ACHN (cell line): Measurements from ENCODE around the gene LSM14B.
"Not testable (repeated sequence)": the region's sequence is repeated elsewhere in the genome, so short reads cannot be mapped to it uniquely, and the experiment has no call there.

Experiments used
- DNase-seq: peaks from one replicate; pipeline ENCODE4 v3.0.0-alpha.2; 2015
- in situ Hi-C: cut with HindIII; loops from 2 replicates; pipeline ENCODE4 v1.10.0; 2017; ENCODE audit warnings: low sequenced_read_pairs, low pct_ligation_motif_present, low pct_unique_long_range_greater_than_20kb

LSM14B gene

GRCh38 chr20:62104791-62105345 is 17.4 kb upstream of the LSM14B start:
- no peak for DNase-seq
- in situ Hi-C loops: no loop called here

GRCh38 chr20:62105592-62105991 is 16.7 kb upstream of the LSM14B start:
- no peak for DNase-seq
- in situ Hi-C loops: no loop called here

- no peak for DNase-seq
- in situ Hi-C loops: no loop called here
Observed at GRCh38 chr20:62111148-62111547, 11.1 kb upstream of the LSM14B start.

GRCh38 chr20:62112368-62112767 is 9.9 kb upstream of the LSM14B start:
- in situ Hi-C loops: no loop called here
- DNase-seq: no peak

- in situ Hi-C loops: no loop called here
- DNase-seq: no peak
Observed at GRCh38 chr20:62114894-62115293, 7.4 kb upstream of the LSM14B start.

GRCh38 chr20:62115800-62116407 is 6.4 kb upstream of the LSM14B start:
- in situ Hi-C loops, DNase-seq: not testable (repeated sequence)

- no peak for DNase-seq
- in situ Hi-C loops: no loop called here
Observed at GRCh38 chr20:62116558-62117361, 5.5 kb upstream of the LSM14B start.

- DNase-seq: no peak
- in situ Hi-C loops: no loop called here
Observed at GRCh38 chr20:62117362-62117646, 5.0 kb upstream of the LSM14B start.

- in situ Hi-C loops: no loop called here
- DNase-seq: no peak
Observed at GRCh38 chr20:62117658-62118057, 4.6 kb upstream of the LSM14B start.

GRCh38 chr20:62118113-62119043 is 3.9 kb upstream of the LSM14B start:
- in situ Hi-C loops: no loop called here
- no peak for DNase-seq

GRCh38 chr20:62119115-62119514 is 3.2 kb upstream of the LSM14B start:
- in situ Hi-C loops: no loop called here

GRCh38 chr20:62119591-62120364 is 2.5 kb upstream of the LSM14B start:
- no peak for DNase-seq
- in situ Hi-C loops: no loop called here

More at GRCh38 chr20:62119115-62119514, 3.2 kb upstream of the LSM14B start:
- DNase-seq: no peak

GRCh38 chr20:62120365-62120762 is 1.9 kb upstream of the LSM14B start:
- no peak for DNase-seq
- in situ Hi-C loops: no loop called here

GRCh38 chr20:62120990-62121775 is 1.1 kb upstream of the LSM14B start:
- DNase-seq: peak; percentile 63
- in situ Hi-C loops: no loop called here

- DNase-seq: peak; percentile 28
- in situ Hi-C loops: no loop called here
Observed at GRCh38 chr20:62122654-62123449, 577 bp downstream of the LSM14B start.

- in situ Hi-C loops: no loop called here
- no peak for DNase-seq
Observed at GRCh38 chr20:62123450-62124118, 1.3 kb downstream of the LSM14B start.
